Stimulated activated effector memory CD8-positive, alpha-beta T cell treated with anti-CD3 and anti-CD28 coated beads, Interleukin-12 subunit alpha, Interleukin-12 subunit beta, amount 100 ng/mL, for 72 hours (primary cell): ENCODE results near the gene NDUFV3.
A peak's percentile ranks its signal among the peaks of the same experiment; 100 is the strongest.
"Not testable (repeated sequence)": the region's sequence is repeated elsewhere in the genome, so short reads cannot be mapped to it uniquely, and the experiment has no call there.

Source experiments
- ATAC-seq: fragments of 150-1000 bp; cut with Tn5 transposase; 2 replicates; pipeline ENCODE4 v1.10.0; 2021
- DNase-seq, 2 donors: peaks; one replicate each; pipeline ENCODE4 v3.0.0; 2021 to 2022; ENCODE audit warnings: low spot score in 2 of 2
- H3K27ac Mint-ChIP-seq: one replicate; pipeline ENCODE4 v1.8.0; 2022; ENCODE audit warnings: mild to moderate bottlenecking, mixed read lengths
- H3K36me3 Mint-ChIP-seq: one replicate; pipeline ENCODE4 v1.8.0; 2022; ENCODE audit warnings: mild to moderate bottlenecking, mixed read lengths
- H3K4me1 Mint-ChIP-seq: one replicate; pipeline ENCODE4 v1.8.0; 2022; ENCODE audit warnings: mixed read lengths
- H3K4me3 Mint-ChIP-seq: one replicate; pipeline ENCODE4 v1.8.0; 2022; ENCODE audit warnings: mild to moderate bottlenecking, mixed read lengths
- H3K9me3 Mint-ChIP-seq: one replicate; pipeline ENCODE4 v1.8.0; 2022; ENCODE audit warnings: mixed read lengths

The NDUFV3 gene

GRCh38 chr21:42933137-42933970, 40.2 kb downstream of the NDUFV3 start:
- H3K4me3 Mint-ChIP-seq, H3K36me3 Mint-ChIP-seq, H3K9me3 Mint-ChIP-seq, DNase-seq, H3K4me1 Mint-ChIP-seq, ATAC-seq, H3K27ac Mint-ChIP-seq: not testable (repeated sequence)

GRCh38 chr21:42933973-42934372, 40.9 kb downstream of the NDUFV3 start:
- H3K4me1 Mint-ChIP-seq, H3K36me3 Mint-ChIP-seq, H3K9me3 Mint-ChIP-seq, ATAC-seq, H3K4me3 Mint-ChIP-seq, H3K27ac Mint-ChIP-seq, DNase-seq: not testable (repeated sequence)

GRCh38 chr21:42936360-42936759, 43.3 kb downstream of the NDUFV3 start:
- not testable (repeated sequence) for ATAC-seq, H3K36me3 Mint-ChIP-seq, H3K4me1 Mint-ChIP-seq, DNase-seq, H3K9me3 Mint-ChIP-seq, H3K4me3 Mint-ChIP-seq, H3K27ac Mint-ChIP-seq

DNA sequence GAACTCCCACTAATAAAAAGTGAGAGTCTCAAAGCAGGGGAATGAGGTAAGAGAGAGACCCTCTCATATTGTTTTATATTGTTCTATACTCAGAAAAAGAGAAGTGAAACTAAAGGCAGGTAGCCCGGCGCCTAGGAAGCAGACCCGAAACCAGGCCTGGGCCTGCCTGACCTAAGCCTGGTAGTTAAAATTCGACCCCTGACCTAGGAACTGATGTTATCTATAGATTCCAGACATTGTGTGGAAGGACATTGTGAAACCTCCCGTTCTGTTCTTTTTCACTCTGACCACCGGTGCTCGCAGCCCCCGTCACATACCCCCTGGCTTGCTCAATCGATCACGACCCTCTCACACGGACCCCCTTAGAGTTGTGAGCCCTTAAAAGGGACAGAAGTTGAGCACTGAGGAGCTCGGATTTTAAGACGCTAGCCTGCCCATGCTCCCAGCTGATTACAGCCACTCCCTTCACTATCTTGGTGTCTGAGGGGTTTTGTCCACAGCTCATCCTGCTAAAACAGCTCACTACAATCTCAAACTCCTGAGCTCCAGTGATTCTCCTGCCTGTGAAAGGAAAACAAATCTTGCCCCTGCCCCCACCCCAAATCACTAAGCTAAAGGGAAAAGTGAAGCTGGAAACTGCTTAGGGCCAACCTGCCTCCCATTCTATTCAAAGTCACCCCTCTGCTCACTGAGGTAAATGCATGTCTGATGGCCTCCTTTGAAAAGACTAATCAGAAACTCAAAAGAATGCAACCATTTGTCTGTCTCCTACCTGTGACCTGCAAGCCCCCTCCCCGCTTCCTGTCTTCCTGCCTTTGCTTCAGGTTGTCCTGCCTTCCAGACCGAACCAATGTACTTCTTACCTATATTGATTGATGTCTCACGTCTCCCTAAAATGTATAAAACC, 44.2 kb downstream of the NDUFV3 start:
- DNase-seq, H3K9me3 Mint-ChIP-seq, H3K27ac Mint-ChIP-seq, H3K4me3 Mint-ChIP-seq, H3K4me1 Mint-ChIP-seq, ATAC-seq, H3K36me3 Mint-ChIP-seq: not testable (repeated sequence)

DNA sequence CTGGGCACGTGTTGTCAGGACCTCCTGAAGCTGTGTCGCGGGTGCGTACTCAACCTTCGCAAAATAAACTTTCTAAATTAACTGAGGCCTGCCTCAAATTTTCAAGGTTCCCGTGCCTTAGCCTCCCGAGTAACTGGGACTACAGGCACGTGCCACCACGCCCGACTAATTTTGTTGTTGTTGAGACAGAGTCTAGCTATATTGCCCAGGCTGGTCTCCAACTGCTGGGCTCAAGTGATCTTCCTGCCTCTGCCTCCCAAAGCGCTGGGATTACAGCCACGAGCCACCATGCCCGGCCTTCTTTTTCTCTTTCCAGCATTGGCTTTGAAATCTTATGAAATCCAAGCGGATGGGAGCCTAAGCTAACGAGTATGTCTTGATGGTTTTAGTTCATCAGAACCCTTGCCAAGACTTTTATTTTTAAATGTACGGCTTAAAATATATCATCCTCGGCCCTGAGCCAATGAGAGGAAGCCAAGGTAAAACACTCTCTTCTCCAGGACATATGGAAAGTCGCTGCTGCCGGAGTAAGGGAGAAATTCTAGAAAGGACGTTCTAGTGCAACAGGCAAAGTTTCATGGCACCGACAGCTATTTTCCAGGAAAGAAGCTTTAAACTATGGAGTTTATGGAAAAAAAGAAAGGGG, 45.0 kb downstream of the NDUFV3 start:
- no peak for DNase-seq
- no peak for ATAC-seq
- no peak overlapping the region for H3K4me3 Mint-ChIP-seq
- no peaks in the 10 kb centered on the region for H3K9me3 Mint-ChIP-seq
- no peak overlapping the region for H3K27ac Mint-ChIP-seq
- H3K36me3 Mint-ChIP-seq, result no peaks in the 10 kb centered on the region
- H3K4me1 Mint-ChIP-seq, result no peaks in the 10 kb centered on the region

DNA sequence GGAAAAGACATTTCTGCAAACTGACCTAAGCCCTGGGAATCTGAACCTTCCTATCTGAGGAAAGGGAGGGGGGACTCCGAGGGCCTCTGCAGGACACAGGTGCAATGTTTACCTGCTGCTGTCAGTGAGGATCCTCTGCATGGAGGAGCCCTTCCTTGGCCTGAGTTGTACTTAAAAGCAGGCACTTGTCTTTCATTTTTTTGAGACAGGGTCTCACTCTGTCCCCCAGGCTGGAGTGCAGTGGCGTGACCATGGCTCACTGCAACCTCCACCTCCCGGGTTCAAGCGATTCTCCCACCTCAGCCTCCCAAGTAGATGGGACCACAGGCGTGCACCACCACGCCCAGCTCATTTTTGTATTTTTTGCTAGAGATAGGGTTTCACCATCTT, 45.5 kb downstream of the NDUFV3 start:
- ATAC-seq, H3K27ac Mint-ChIP-seq, H3K4me3 Mint-ChIP-seq, DNase-seq, H3K9me3 Mint-ChIP-seq, H3K36me3 Mint-ChIP-seq, H3K4me1 Mint-ChIP-seq: not testable (repeated sequence)

DNA sequence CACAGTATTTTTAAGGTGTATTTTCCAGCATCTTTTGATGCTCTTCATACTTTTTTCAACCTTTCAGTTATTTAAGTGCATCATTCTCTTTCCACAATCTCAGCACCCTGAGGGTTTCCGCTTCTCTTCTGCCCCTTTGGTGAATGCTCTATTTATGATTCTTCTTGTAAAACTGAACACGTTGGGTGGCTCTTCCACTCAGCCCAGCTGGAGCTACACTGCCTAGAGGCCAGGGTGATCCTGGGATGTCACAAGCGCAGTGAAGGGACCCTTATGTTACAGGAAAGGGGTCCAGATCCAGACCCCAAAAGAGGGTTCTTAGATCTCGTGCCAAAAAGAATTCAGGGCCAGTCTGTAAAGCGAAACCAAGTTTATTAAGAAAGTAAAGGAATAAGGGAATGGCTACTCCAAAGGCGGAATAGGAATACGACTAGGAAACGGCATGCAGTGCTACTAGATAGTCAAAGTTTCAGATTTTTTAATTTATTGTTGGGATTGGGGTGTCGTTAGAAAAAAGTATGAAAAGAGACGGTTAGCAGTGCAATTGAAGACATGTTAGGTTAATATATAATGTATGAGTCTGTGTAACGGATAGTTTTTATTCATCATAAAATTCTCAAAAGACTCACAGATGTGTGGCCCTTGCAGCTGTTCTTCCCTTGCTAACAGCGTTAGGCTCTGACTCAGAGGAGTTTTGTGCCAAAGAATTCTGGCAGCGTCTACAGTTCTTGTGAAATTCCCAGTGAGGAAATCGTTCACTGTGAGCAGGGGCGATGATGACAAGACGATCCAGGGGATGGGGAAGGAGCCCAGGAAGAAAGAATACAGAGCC, 46.7 kb downstream of the NDUFV3 start:
- Mint-ChIP-seq H3K27ac (no peak overlapping the region), H3K9me3 (no peaks in the 10 kb centered on the region), H3K4me1 (no peaks in the 10 kb centered on the region), H3K4me3 (no peak overlapping the region), H3K36me3 (no peaks in the 10 kb centered on the region)
- no peak for DNase-seq
- no peak for ATAC-seq

DNA sequence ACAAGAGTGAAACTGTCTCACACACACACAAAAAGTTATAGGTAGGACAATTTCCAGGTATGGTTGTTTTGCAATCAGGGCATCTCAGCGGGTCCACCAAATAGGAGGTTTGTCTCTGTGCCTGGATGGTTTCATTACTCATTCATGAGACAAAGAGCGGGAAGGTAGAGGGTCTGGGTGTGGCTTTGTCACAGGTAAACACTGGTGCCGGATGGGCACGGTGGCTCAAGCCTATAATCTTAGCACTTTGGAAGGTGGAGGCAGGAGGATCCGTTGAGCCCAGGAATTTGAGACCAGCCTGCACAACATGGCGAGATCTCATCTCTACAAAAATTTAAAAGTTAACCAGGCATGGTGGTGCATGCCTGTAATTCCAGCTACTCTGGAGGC, 48.6 kb downstream of the NDUFV3 start:
- Mint-ChIP-seq H3K27ac (no peak overlapping the region), H3K4me1 (no peaks in the 10 kb centered on the region)

GRCh38 chr21:42942244-42942643, 49.1 kb downstream of the NDUFV3 start:
- Mint-ChIP-seq H3K4me3 (no peak overlapping the region), H3K9me3 (no peaks in the 10 kb centered on the region), H3K27ac (peak overlapping the region; percentile 10), H3K4me1 (no peaks in the 10 kb centered on the region), H3K36me3 (no peaks in the 10 kb centered on the region)
- ATAC-seq (no peak), DNase-seq (no peak)

More for the DNA sequence above, 48.6 kb downstream of the NDUFV3 start:
- Mint-ChIP-seq H3K9me3 (no peaks in the 10 kb centered on the region), H3K36me3 (no peaks in the 10 kb centered on the region), H3K4me3 (no peak overlapping the region)
- no peak for ATAC-seq
- DNase-seq, result no peak

GRCh38 chr21:42949094-42949755, 56.1 kb downstream of the NDUFV3 start:
- not testable (repeated sequence) for H3K36me3 Mint-ChIP-seq, DNase-seq, H3K4me3 Mint-ChIP-seq, ATAC-seq, H3K27ac Mint-ChIP-seq, H3K9me3 Mint-ChIP-seq
- H3K4me1 Mint-ChIP-seq, result peaks cover 14% of the 10 kb centered on the region

- H3K4me1 Mint-ChIP-seq, result peaks cover 14% of the 10 kb centered on the region
- ATAC-seq, result not testable (repeated sequence)
These were observed 58.1 kb downstream of the NDUFV3 start for GRCh38 chr21:42951193-42951592.

GRCh38 chr21:42956824-42957630, 63.9 kb downstream of the NDUFV3 start:
- no peak for DNase-seq
- no peaks in the 10 kb centered on the region for H3K9me3 Mint-ChIP-seq
- no peak overlapping the region for H3K27ac Mint-ChIP-seq
- H3K4me3 Mint-ChIP-seq, result no peak overlapping the region
- peaks cover 6% of the 10 kb centered on the region for H3K4me1 Mint-ChIP-seq
- no peaks in the 10 kb centered on the region for H3K36me3 Mint-ChIP-seq
- peak; percentile 98 for ATAC-seq

More at GRCh38 chr21:42951193-42951592, 58.1 kb downstream of the NDUFV3 start:
- H3K4me3 Mint-ChIP-seq, H3K36me3 Mint-ChIP-seq, H3K27ac Mint-ChIP-seq, DNase-seq, H3K9me3 Mint-ChIP-seq: not testable (repeated sequence)

GRCh38 chr21:42958122-42958521, 65.0 kb downstream of the NDUFV3 start:
- not testable (repeated sequence) for DNase-seq, H3K9me3 Mint-ChIP-seq, H3K4me3 Mint-ChIP-seq, ATAC-seq, H3K4me1 Mint-ChIP-seq, H3K27ac Mint-ChIP-seq, H3K36me3 Mint-ChIP-seq
